ENCODE measurements around the gene FAM83G. TPM values are rescaled to one million over a fixed set of nuclear protein-coding genes. Genes with fewer than 3 reads are reported as not detected.
"Not testable (repeated sequence)": the region's sequence is repeated elsewhere in the genome, so short reads cannot be mapped to it uniquely, and the experiment has no call there.

The FAM83G gene
- total RNA-seq, 1 experiment from 2014 or later: 29.5 TPM

- no peak for DNase-seq (ENCODE audit: low spot score)
Observed at GRCh38 chr17:19023209-19023999, 18.8 kb upstream of the FAM83G start.

GRCh38 chr17:19022747-19023146, 18.2 kb upstream of the FAM83G start:
- no peak for DNase-seq (ENCODE audit: low spot score)

GRCh38 chr17:19022128-19022527, 17.6 kb upstream of the FAM83G start:
- no peak for DNase-seq (ENCODE audit: low spot score)

GRCh38 chr17:19021622-19022083, 17.1 kb upstream of the FAM83G start:
- DNase-seq (ENCODE audit: low spot score): no peak

GRCh38 chr17:19021011-19021621, 16.6 kb upstream of the FAM83G start:
- DNase-seq (ENCODE audit: low spot score): not testable (repeated sequence)

- DNase-seq (ENCODE audit: low spot score): no peak
Observed at GRCh38 chr17:19020016-19020415, 15.5 kb upstream of the FAM83G start.

- DNase-seq (ENCODE audit: low spot score): no peak
Observed at GRCh38 chr17:19019041-19019941, 14.7 kb upstream of the FAM83G start.

GRCh38 chr17:19018600-19018950, 14.0 kb upstream of the FAM83G start:
- DNase-seq (ENCODE audit: low spot score): no peak

- no peak for DNase-seq (ENCODE audit: low spot score)
Observed at GRCh38 chr17:19017804-19018599, 13.4 kb upstream of the FAM83G start.

GRCh38 chr17:19017401-19017800, 12.8 kb upstream of the FAM83G start:
- DNase-seq (ENCODE audit: low spot score): no peak

GRCh38 chr17:19016881-19017280, 12.3 kb upstream of the FAM83G start:
- no peak for DNase-seq (ENCODE audit: low spot score)

GRCh38 chr17:19016297-19016696, 11.7 kb upstream of the FAM83G start:
- DNase-seq (ENCODE audit: low spot score): no peak

- DNase-seq (ENCODE audit: low spot score): no peak
Observed at GRCh38 chr17:19015428-19015827, 10.9 kb upstream of the FAM83G start.

- no peak for DNase-seq (ENCODE audit: low spot score)
Observed at GRCh38 chr17:19014628-19015215, 10.2 kb upstream of the FAM83G start.

- peak; percentile 19 for DNase-seq (ENCODE audit: low spot score)
Observed at GRCh38 chr17:19013806-19014627, 9.5 kb upstream of the FAM83G start.

- no peak for DNase-seq (ENCODE audit: low spot score)
Observed at GRCh38 chr17:19013226-19013625, 8.7 kb upstream of the FAM83G start.

- no peak for DNase-seq (ENCODE audit: low spot score)
Observed at GRCh38 chr17:19012171-19013080, 7.9 kb upstream of the FAM83G start.

- no peak for DNase-seq (ENCODE audit: low spot score)
Observed at GRCh38 chr17:19011581-19011980, 7.0 kb upstream of the FAM83G start.

Data from A172 (cell line).